Measurements from ENCODE around the gene CRY2.

CRY2 gene

GRCh38 chr11:45919806-45920530 is 72.7 kb downstream of the CRY2 start:
- peak; percentile 36 for DNase-seq

- DNase-seq, result peak; percentile 11
These were observed 73.5 kb downstream of the CRY2 start for GRCh38 chr11:45920531-45921477.

- peak; percentile 59 for DNase-seq
These were observed 74.5 kb downstream of the CRY2 start for GRCh38 chr11:45921561-45922424.

- no peak for DNase-seq
These were observed 75.3 kb downstream of the CRY2 start, which contains the start of gene LARGE2 for GRCh38 chr11:45922425-45923082. TSS of gene LARGE2 (plus strand) at chr11:45922656. CDS start at chr11:45922883, 227 bp downstream.

GRCh38 chr11:45924036-45924915 is 77.0 kb downstream of the CRY2 start:
- DNase-seq, result peak; percentile 19

GRCh38 chr11:45924927-45925326 is 77.7 kb downstream of the CRY2 start:
- DNase-seq, result peak; percentile 13

GRCh38 chr11:45925550-45925949 is 78.3 kb downstream of the CRY2 start:
- DNase-seq, result no peak

GRCh38 chr11:45926001-45926401 is 78.7 kb downstream of the CRY2 start:
- peak; percentile 29 for DNase-seq

- peak; percentile 11 for DNase-seq
These were observed 79.5 kb downstream of the CRY2 start for GRCh38 chr11:45926536-45927331.

GRCh38 chr11:45927332-45927683 is 80.0 kb downstream of the CRY2 start:
- DNase-seq, result peak; percentile 18

GRCh38 chr11:45927684-45928413 is 80.6 kb downstream of the CRY2 start:
- DNase-seq, result peak; percentile 11

- DNase-seq, result peak; percentile 12
These were observed 81.4 kb downstream of the CRY2 start for GRCh38 chr11:45928535-45929215.

GRCh38 chr11:45929486-45930030 is 82.3 kb downstream of the CRY2 start:
- DNase-seq, result peak; percentile 5

GRCh38 chr11:45930031-45930794 is 82.9 kb downstream of the CRY2 start:
- peak; percentile 21 for DNase-seq

- DNase-seq, result peak; percentile 12
These were observed 83.8 kb downstream of the CRY2 start for GRCh38 chr11:45930951-45931570.

GRCh38 chr11:45931739-45932138 is 84.5 kb downstream of the CRY2 start:
- no peak for DNase-seq

GRCh38 chr11:45932217-45932616 is 84.9 kb downstream of the CRY2 start:
- no peak for DNase-seq

Data from right hindlimb (tissue), 1 donor.